Measurements from ENCODE around the gene ANO4.

Gene ANO4

DNA sequence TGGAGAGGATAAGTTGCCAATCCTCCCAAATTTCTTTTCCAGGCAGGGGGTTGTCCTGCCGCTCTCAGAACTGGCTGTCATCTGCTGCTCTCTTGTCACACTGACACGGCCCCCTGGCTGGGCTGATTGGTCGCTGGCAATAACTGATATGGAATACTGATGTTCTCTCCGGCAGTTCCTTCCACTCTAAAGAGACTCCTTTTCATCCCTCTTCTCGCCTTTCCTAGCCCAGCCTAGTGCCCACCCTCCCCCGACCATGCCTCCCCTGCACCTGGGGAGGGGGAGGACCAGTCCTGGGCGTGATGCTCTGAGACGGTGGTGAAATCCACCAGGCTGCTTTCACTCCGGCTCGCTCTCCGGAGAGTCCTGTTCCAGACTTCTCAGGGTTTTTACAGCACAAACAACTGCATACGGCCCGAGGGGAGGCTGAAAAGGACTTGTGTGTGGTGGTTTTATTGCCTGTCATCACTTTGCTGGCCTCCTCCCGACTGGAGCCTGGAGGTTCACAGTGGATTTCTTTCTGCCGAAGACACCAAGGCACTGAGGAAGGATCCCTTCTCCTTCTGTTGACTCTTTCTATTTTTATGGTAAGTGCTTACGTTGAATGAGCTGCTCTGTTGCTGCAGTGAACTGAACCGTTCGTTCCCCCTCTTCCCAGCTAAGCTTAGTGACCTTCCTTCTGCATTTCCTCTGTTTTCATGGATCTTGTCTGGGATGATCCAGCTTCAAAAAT lies at the start of gene ANO4:
Gene ANO4 (plus strand): TSS at position 336 of the 733 bp plus-strand sequence. CDS start 107,010 bp downstream, outside the sequence.
- DNase-seq (ENCODE audit: low read depth) = peak; percentile 2

- DNase-seq (ENCODE audit: low read depth) = no peak
Measured at GRCh38 chr12:100745378-100746071, 49.1 kb upstream of the ANO4 start.

DNA sequence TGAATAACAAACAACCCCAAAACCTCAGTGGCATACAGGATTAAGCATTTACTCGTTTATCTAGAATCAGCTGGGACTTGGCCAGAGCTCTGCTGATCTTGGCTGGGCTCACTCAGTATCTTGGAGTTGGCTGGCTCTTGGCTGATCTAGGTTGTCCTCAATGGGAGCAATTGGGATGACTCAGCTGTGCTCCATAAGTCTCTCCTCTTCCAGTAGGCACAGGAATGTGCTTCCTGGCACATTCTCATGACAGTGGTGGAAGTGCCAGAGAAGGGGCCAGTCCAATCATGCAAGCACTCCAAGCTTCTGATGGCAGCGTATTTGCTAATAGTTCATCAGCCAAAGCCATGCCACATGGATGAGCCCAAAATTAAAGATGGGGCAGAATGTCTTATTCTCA lies 41.7 kb upstream of the ANO4 start:
- DNase-seq (ENCODE audit: low read depth) = peak; percentile 9

- DNase-seq (ENCODE audit: low read depth) = peak; percentile 68
Measured at GRCh38 chr12:100753837-100754236, 40.7 kb upstream of the ANO4 start.

DNA sequence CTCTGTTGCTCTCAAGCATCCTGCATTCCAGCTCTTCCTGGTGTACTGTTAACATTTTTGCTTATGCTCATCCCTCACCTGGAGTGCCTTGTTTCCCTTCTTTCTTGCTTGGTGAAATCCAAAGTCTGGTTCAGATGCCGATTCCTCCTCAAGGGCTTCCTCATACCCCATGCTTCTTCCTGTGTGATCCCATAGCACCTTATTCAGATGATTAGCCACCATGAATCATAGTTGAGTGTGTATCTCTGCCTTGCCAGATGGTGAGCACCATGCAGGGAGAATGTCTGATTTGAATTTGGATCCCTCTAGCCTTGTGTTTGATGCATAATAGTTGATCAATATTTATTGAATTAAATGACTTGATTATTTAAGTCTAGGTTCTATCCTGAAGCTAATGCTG lies 39.4 kb upstream of the ANO4 start:
- DNase-seq (ENCODE audit: low read depth) = peak; percentile 72

GRCh38 chr12:100758083-100758482 lies 36.5 kb upstream of the ANO4 start:
- DNase-seq (ENCODE audit: low read depth) = no peak

DNA sequence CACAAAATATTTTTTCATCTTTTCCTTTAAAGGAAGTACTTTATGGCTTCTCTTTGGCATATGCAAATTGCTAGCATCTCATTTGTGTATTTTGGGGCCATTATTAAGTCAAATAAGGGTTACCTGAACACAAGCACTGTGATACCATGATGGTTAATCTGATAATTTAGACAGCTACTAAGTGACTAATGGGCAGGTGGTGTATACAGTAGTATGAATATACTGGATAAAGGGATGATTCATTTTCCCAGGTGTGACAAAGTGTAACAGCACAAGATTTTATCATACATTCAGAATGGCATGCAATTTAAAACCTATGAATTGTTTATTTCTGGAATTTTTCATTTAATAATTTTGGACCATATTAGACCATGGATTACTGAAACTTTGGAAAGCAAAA lies 27.2 kb upstream of the ANO4 start:
- DNase-seq (ENCODE audit: low read depth) = no peak

GRCh38 chr12:100767950-100768349 lies 26.6 kb upstream of the ANO4 start:
- no peak for DNase-seq (ENCODE audit: low read depth)

- no peak for DNase-seq (ENCODE audit: low read depth)
Measured at GRCh38 chr12:100778967-100779590, 15.5 kb upstream of the ANO4 start.

GRCh38 chr12:100789146-100789545 lies 5.4 kb upstream of the ANO4 start:
- DNase-seq (ENCODE audit: low read depth) = peak; percentile 62

DNA sequence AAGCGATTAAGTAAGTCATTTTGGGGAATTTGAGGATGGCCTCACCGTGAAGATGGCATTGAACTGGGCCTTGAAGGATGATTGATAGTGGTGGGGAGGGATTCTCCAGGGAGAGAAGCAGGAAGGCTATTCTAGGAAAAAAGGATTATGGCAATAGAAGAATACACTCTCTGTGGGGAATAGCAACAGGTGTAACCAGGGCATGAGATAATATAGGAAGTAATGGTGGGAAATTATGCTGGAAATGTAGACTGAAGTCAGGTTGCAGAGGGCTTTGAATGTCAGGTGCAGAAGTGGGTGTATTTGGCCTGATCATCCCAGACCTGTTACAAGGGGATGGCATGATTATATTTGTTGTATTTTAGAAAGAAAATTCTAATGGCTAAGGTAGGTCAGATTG lies 4.6 kb upstream of the ANO4 start:
- DNase-seq (ENCODE audit: low read depth) = no peak

- DNase-seq (ENCODE audit: low read depth) = no peak
Measured at GRCh38 chr12:100790552-100790951, 4.0 kb upstream of the ANO4 start.

DNA sequence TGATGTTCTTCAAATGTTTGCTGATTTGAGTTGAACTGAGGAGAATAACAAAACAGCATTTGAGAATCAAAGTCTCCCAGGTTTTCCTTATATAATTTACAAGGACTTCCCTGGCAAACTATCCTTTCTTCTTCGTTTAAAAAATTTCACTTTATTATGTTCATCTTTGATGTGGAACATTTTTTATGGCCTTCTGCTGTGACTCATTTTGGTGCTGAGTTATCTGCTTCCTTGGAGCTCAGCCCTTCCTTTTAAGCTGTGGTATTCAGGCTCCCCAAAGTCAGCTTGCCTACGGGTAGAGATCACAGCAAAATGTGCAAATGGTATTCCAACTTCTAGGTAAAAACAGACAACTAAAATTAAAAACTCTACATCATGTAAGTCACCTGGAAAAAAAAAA lies 1.4 kb upstream of the ANO4 start:
- DNase-seq (ENCODE audit: low read depth) = peak; percentile 65

DNA sequence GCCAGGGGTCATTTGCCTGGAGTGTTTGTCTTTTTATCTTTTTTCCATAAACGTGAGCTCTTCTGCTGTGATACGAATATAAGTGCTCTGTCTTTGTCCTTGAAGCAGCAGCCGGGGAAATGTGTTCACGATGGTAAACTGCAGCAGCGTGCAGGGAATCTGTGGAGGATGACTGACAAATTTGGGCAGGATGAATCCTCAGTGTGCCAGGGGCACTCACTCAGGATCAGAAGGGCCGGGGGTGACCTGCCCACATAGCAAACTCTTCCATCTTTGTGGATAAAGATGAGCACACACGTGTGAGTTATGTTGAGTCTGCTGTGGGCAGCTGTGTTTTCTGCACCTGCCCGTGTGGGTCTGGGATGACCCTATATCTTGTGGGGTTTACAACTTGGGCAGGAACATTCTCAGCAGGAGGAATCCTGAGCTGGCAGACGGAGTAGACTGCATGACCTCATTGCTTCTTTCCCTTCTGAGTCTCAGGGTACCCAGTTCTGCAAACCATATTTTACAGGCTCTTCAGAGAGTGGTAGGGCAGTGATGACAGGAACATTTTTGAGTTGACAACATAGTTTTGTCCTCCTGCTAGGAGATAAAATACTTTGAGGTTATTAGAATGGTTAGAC lies 711 bp downstream of the ANO4 start:
- no peak for DNase-seq (ENCODE audit: low read depth)

DNA sequence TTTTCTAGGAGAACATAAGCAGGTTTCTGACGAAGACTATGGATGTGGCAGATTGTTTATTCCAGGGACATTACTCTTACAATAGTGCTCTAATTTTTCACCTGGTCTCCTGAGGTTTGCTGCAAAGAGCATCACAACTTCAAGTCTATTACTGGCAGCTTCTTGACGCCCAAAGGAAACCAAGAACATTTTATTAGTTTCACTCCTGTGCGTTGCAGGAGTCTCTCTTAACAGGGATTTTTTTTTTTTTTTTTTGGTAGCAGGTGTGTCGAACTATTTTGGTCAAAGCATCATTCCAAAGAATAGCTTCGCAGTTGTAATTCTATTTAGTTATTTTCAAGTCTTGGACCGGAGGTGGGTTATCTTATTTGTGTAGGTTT lies 1.2 kb downstream of the ANO4 start:
- DNase-seq (ENCODE audit: low read depth) = no peak

GRCh38 chr12:100796621-100797020 lies 2.0 kb downstream of the ANO4 start:
- no peak for DNase-seq (ENCODE audit: low read depth)

GRCh38 chr12:100797246-100797645 lies 2.7 kb downstream of the ANO4 start:
- no peak for DNase-seq (ENCODE audit: low read depth)

GRCh38 chr12:100797786-100798185 lies 3.2 kb downstream of the ANO4 start:
- no peak for DNase-seq (ENCODE audit: low read depth)

DNA sequence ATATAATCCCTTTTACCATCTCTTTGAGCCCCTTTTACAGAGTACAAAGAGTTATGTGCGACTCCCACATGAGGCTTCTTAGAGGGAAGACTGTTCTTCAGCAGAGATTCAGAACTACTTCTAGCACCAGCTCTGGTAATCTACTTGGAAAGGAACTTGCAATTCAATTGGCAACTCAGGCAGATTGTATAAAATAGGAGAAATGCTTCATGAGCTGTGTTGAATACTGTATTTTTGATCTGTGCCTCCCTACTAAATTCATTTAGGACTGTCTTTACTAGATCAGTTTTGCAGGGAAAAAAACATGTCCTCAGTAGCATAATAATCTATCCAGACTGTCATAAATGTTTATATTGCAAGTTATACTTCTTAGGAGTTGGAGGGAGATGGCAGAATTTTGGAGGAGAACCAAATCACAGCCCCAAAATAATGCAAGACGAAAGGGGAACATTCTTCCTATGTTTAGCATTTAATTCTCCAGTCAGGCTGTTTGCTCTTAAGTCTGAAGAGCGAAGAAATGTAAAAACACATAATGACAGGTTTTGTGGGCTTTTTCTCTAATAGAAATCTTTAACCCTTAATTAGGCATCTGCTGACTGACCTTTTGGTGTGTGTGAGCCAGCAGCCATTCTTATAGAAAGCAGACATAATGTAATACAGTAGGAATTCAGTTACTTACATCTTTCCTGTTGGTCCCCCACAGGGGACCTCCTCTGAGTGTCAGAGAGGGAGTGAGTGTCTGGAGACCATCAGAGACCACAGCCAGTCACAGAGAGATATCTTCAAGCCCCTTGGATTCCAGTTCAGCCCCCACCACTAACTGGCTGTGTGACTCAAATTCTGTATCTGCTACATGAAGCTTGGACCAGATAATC lies 3.9 kb downstream of the ANO4 start:
- DNase-seq (ENCODE audit: low read depth) = no peak

DNA sequence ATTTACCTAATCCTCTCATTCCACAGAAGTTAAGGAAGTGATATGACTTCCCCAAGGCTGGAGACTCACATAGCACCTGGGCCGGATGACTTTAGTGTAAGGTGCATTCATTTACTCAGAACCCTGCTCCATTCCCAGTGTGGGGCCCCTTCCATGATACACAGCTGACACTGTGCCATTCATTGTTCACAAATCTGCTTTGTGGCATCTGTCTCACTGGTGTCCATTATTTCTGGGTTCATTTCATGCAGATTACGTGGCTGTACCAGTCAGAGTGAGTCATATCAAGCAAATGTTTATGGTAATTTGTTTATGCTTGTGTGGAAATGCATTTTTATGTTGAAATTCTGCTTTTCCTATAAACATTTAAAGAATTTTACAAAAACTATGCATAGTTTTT lies 5.2 kb downstream of the ANO4 start:
- DNase-seq (ENCODE audit: low read depth) = peak; percentile 79

DNA sequence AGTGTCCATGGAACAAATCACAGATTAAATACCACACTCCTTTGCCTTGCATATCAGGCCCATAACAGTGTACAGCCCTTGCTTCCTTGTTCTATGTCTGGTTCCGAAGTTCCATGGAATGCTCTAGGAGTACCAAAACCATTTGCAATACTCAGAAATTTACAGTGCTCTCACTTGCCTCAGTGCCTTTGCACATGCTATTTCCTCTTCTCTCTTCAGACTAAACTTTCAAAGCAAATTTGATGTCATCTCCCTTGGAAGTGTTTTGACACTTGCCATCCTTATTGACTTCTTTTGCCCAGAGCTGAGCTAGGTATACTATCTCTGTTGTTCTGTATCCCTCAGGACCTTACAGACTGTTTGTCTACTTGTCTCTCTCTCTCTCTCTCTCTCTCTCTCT lies 6.1 kb downstream of the ANO4 start:
- no peak for DNase-seq (ENCODE audit: low read depth)

GRCh38 chr12:100801320-100801719 lies 6.7 kb downstream of the ANO4 start:
- peak; percentile 5 for DNase-seq (ENCODE audit: low read depth)

Measured in ELR (cell line).